ENCODE data around the gene LARP7. TPM values are rescaled to one million over a fixed set of nuclear protein-coding genes. Genes with fewer than 3 reads are reported as not detected.

Gene LARP7
- total and polyA plus RNA-seq, 2 of the 8 experiments (the other 6 are each of a cell fraction or from before 2014, with no cell fraction given), result 9.3 to 38.3 TPM

GRCh38 chr4:112652216-112652615 lies 15.3 kb downstream of the LARP7 start:
- Histone ChIP-seq H2BK120ac (replicated peaks; ENCODE audit: low read depth, low read length) (no peak overlapping the region), H3K14ac (ENCODE audit: insufficient read length) (no peak overlapping the region), H3K4ac (replicated peaks; ENCODE audit: insufficient read length, low read depth, low read length) (no peak overlapping the region), H3K4me1 (replicated peaks in 1 of 4; ENCODE audit: control insufficient read depth in 3 of 4, insufficient read depth in 4 of 4, low read length in 3 of 4) (peaks cover 0 to 29% (median 8%) of the 10 kb centered on the region in 4 experiments; a peak in 3 of 7 replicates), H3K9me3 (ENCODE audit: insufficient read depth in 2 of 2, low read depth in 1 of 2, low read length in 1 of 2) (no peaks in the 10 kb centered on the region), H3K9ac (replicated peaks in 1 of 4; ENCODE audit: extremely low read depth in 1 of 4, low read depth in 3 of 4, low read length in 3 of 4) (peak overlapping the region in 1 of 4 experiments; percentile 49; a peak in 1 of 7 replicates), H2AFZ (ENCODE audit: low read length) (no peak overlapping the region), H3K23me2 (ENCODE audit: low read depth, low read length) (peaks cover 2% of the 10 kb centered on the region; the same call in 1 of the 2 replicates), H4K20me1 (replicated peaks in 1 of 2; ENCODE audit: control insufficient read depth in 1 of 2, insufficient read depth in 2 of 2, low read length in 2 of 2) (no peaks in the 10 kb centered on the region), H3K18ac (ENCODE audit: extremely low read depth, low read length) (no peak overlapping the region; the same call in 1 of the 2 replicates), H3K79me1 (ENCODE audit: low read depth, low read length) (no peaks in the 10 kb centered on the region), H3K36me3 (ENCODE audit: control insufficient read depth in 2 of 4, insufficient read depth in 4 of 4, low read length in 3 of 4) (peaks cover 7 to 42% (median 12%) of the 10 kb centered on the region in 4 experiments; a peak in 6 of 8 replicates), H3K27ac (ENCODE audit: low read depth, low read length) (peak overlapping the region; percentile 63; the same call in 1 of the 2 replicates), H3K4me3 (ENCODE audit: extremely low read depth in 1 of 4, insufficient read depth in 2 of 4, low read depth in 3 of 4, low read length in 4 of 4) (peak overlapping the region in 1 of 4 experiments; percentile 100; a peak in 2 of 8 replicates), H4K8ac (ENCODE audit: extremely low read depth, insufficient read depth, low read length) (no peak overlapping the region), H2BK20ac (ENCODE audit: low read length) (no peak overlapping the region), H2BK15ac (ENCODE audit: low read length) (no peak overlapping the region), H3K4me2 (ENCODE audit: insufficient read depth in 1 of 2, low read depth in 2 of 2, low read length in 2 of 2) (peak overlapping the region; percentile 48 to 72; a peak in 2 of 4 replicates), H4K5ac (ENCODE audit: insufficient read length, low read depth, low read length) (peak overlapping the region; percentile 99), H3K79me2 (ENCODE audit: control insufficient read depth in 1 of 2, insufficient read depth in 2 of 2, low read length in 2 of 2) (peaks cover 0 to 55% of the 10 kb centered on the region in 2 experiments; a peak in 2 of 4 replicates), H2BK5ac (ENCODE audit: low read depth, low read length) (no peak overlapping the region), H3K56ac (replicated peaks; ENCODE audit: insufficient read length, low read depth, low read length) (no peak overlapping the region), H4K91ac (replicated peaks; ENCODE audit: insufficient read length, low read length) (no peak overlapping the region), H2AK5ac (ENCODE audit: low read depth, low read length) (no peak overlapping the region), H2BK12ac (ENCODE audit: low read depth, low read length) (no peak overlapping the region), H3K23ac (ENCODE audit: insufficient read length) (no peak overlapping the region), H3K27me3 (replicated peaks in 1 of 4; ENCODE audit: control insufficient read depth in 3 of 4, extremely low read depth in 1 of 4, insufficient read depth in 3 of 4, low read length in 3 of 4) (no peaks in the 10 kb centered on the region)
- FAIRE-seq (peak; percentile 89), DNase-seq (ENCODE audit: low read depth in 1 of 2, low spot score in 2 of 2) (peak in 1 of 2 experiments; percentile 69)
- WGBS, 2 experiments (ENCODE audit: extremely low coverage in 1 of 2, insufficient coverage in 1 of 2, insufficient read length in 1 of 2, insufficient replicate concordance in 2 of 2, low coverage in 1 of 2, low lambda C conversion rate in 2 of 2, missing lambda C conversion rate in 1 of 2), result 0% methylated on average over 1 of the region's 1 CpG; no CpG with 5 or more reads in 1 of the 2 experiments
- ChIA-PET CTCF (ENCODE audit: partially characterized antibody) (interaction anchor here (1.0 to 7.9 kb wide), 5 partner anchors 14 to 207 kb away, joined by 3 to 73 read pairs (median 3); no protein-coding TSS in a partner anchor), POLR2A (ENCODE audit: partially characterized antibody) (interaction anchor here (0.6 to 7.7 kb wide), 25 partner anchors 8 to 915 kb away, joined by 3 to 73 read pairs (median 5); partner anchors contain the start of genes LARP7 and ZGRF1)
- TF ChIP-seq SIN3A (conservative IDR thresholded peaks at IDR 0.05 in 1 of 2, IDR thresholded peaks at IDR 0.05 in 1 of 2; ENCODE audit: low read depth in 1 of 2, low read length in 2 of 2) (0 out of 4 replicates have a peak, but pooled peaks of 1 of the 2 experiments have one; percentile 33), SP2 (IDR thresholded peaks at IDR 0.05; ENCODE audit: low read length) (no peak), SIX5 (IDR thresholded peaks at IDR 0.05; ENCODE audit: low read depth, low read length) (peak; percentile 30; the same call in 1 of the 2 replicates), JUND (IDR thresholded peaks at IDR 0.05; ENCODE audit: low read length) (peak; percentile 79), USF2 (IDR thresholded peaks at IDR 0.05; ENCODE audit: low read length) (no peak), GABPA (IDR thresholded peaks at IDR 0.05; ENCODE audit: borderline replicate concordance, insufficient read depth, low read length) (no peak), POU5F1 (IDR thresholded peaks at IDR 0.05; ENCODE audit: low read depth, low read length) (peak; percentile 99), BCL11A (IDR thresholded peaks at IDR 0.05; ENCODE audit: low read depth in 2 of 2, low read length in 2 of 2) (peak; percentile 100), EZH2 (IDR thresholded peaks at IDR 0.05; ENCODE audit: low read depth, low read length, severe bottlenecking) (no peak), RAD21 (IDR thresholded peaks at IDR 0.05 in 1 of 2, conservative IDR thresholded peaks at IDR 0.05 in 1 of 2; ENCODE audit: low read depth in 2 of 2, low read length in 2 of 2) (0 out of 4 replicates have a peak, but pooled peaks have one; percentile 4 to 9), CHD2 (IDR thresholded peaks at IDR 0.05; ENCODE audit: low read length) (peak; percentile 71)

All from H1 (cell line).